GM12878 (cell line): ENCODE measurements around the gene SHOC2. TPM values are rescaled to one million over a fixed set of nuclear protein-coding genes. Genes with fewer than 3 reads are reported as not detected.

Experiments used
- ATAC-seq: fragments of 200-7000 bp; cut with Tn5 transposase; 3 replicates; pipeline ENCODE4 v1.9.1; 2020; ENCODE audit warnings: mild to moderate bottlenecking, moderate library complexity
- BruUV-seq: library from RNA; stranded (reverse); fragments of 400-500 nt; replicated peaks from 2 replicates; lab custom pipeline; 2021; lab: Mats Ljungman, UMichigan
- CTCF ChIA-PET: fragments of 300-600 bp; sonication (Branson Sonifier 250); formaldehyde crosslinking; extraction: SDS; loops from one replicate; lab custom pipeline; 2021; ENCODE audit warnings: inconsistent platforms; lab: Yijun Ruan, JAX
- POLR2A ChIA-PET: fragments of 350-600 bp; formaldehyde crosslinking; extraction: SDS; loops from one replicate; lab custom pipeline; 2021; ENCODE audit warnings: inconsistent platforms; lab: Charles Lee
- RAD21 ChIA-PET: fragments of 300-600 bp; sonication (Branson Sonifier 250); formaldehyde crosslinking; loops from one replicate; lab custom pipeline; 2023; ENCODE audit warnings: antibody characterized with exemption; ENCODE audit not compliant: unreplicated experiment; lab: Charles Lee
- SMC1A ChIA-PET: fragments of 300-600 bp; sonication (Branson Sonifier 250); formaldehyde crosslinking; loops from one replicate; lab custom pipeline; 2023; ENCODE audit not compliant: unreplicated experiment, uncharacterized antibody; lab: Charles Lee
- DNase-seq: peaks from one replicate; pipeline ENCODE4 v3.0.0-alpha.2; 2011; ENCODE audit warnings: low read depth, low spot score
- FAIRE-seq: peaks from 3 replicates; lab custom pipeline; 2011; peaks lifted over from hg19 to GRCh38; lab: Jason Lieb, UNC
- H2AFZ ChIP-seq: 2 replicates; pipeline ENCODE4 v1.6.0; 2011; ENCODE audit warnings: low read depth, low read length, control low read depth; ENCODE audit not compliant: control insufficient read depth
- H3K27ac ChIP-seq: 2 replicates; pipeline ENCODE4 v1.5.1; 2011; ENCODE audit warnings: control low read depth; ENCODE audit not compliant: control insufficient read depth, insufficient read depth
- H3K27me3 ChIP-seq, 2 experiments: replicated peaks in 1 of 2; 2 replicates each; pipeline versions ENCODE4 v1.6.0 to v1.6.1; 2011; ENCODE audit warnings: low read length in 1 of 2; ENCODE audit not compliant: control insufficient read depth in 2 of 2, insufficient read depth in 2 of 2
- H3K36me3 ChIP-seq, 2 experiments: 2 replicates each; pipeline ENCODE4 v1.5.1; 2011; ENCODE audit warnings: low read length in 1 of 2; ENCODE audit not compliant: control insufficient read depth in 2 of 2, insufficient read depth in 2 of 2
- H3K4me1 ChIP-seq: 2 replicates; pipeline ENCODE4 v1.6.1; 2011; ENCODE audit warnings: mild to moderate bottlenecking, low read length, moderate library complexity, mixed read lengths; ENCODE audit not compliant: control insufficient read depth, insufficient read depth
- H3K4me2 ChIP-seq: 2 replicates; pipeline ENCODE4 v1.6.0; 2011; ENCODE audit warnings: control low read depth; ENCODE audit not compliant: control insufficient read depth, insufficient read depth
- H3K4me3 ChIP-seq: fragments of 200-600 bp; sonication (generic); 2 replicates; pipeline ENCODE4 v1.5.1; 2016
- H3K79me2 ChIP-seq: 2 replicates; pipeline ENCODE4 v1.6.0; 2011; ENCODE audit warnings: low read length; ENCODE audit not compliant: control insufficient read depth, insufficient read depth
- H3K9ac ChIP-seq: 2 replicates; pipeline ENCODE4 v1.8.0; 2011; ENCODE audit warnings: low read length, control low read depth, mixed read lengths; ENCODE audit not compliant: control insufficient read depth, insufficient read depth
- H3K9me3 ChIP-seq: replicated peaks from 3 replicates; pipeline ENCODE4 v1.5.1; 2011; ENCODE audit warnings: mild to moderate bottlenecking, low read length; ENCODE audit not compliant: control insufficient read depth, insufficient read depth
- H4K20me1 ChIP-seq: 2 replicates; pipeline ENCODE4 v1.6.0; 2011; ENCODE audit not compliant: control insufficient read depth, insufficient read depth
- CBX5 ChIP-seq: sonication (generic); IDR thresholded peaks from 2 replicates; pipeline ENCODE4 v1.6.1; 2016; ENCODE audit warnings: low read depth, moderate library complexity, mild to moderate bottlenecking, inconsistent platforms
- E4F1 ChIP-seq: fragments of 450-650 bp; IDR thresholded peaks from 2 replicates; pipeline ENCODE4 v1.6.1; 2018; ENCODE audit warnings: borderline replicate concordance, mild to moderate bottlenecking; ENCODE audit not compliant: partially characterized antibody
- ELK1 ChIP-seq: IDR thresholded peaks from 2 replicates; pipeline ENCODE4 v1.6.1; 2012; ENCODE audit warnings: low read depth, low read length, improper control_type of control experiment
- IRF4 ChIP-seq: IDR thresholded peaks from 2 replicates; pipeline ENCODE4 v1.6.1; 2011; ENCODE audit warnings: low read depth, low read length
- MXI1 ChIP-seq: fragments of 150-350 bp; IDR thresholded peaks from 2 replicates; pipeline ENCODE4 v1.6.1; 2011; ENCODE audit warnings: low read depth, mild to moderate bottlenecking, inconsistent platforms, low read length, improper control_type of control experiment
- PAX5 ChIP-seq: IDR thresholded peaks from 2 replicates; pipeline ENCODE4 v1.6.1; 2011; ENCODE audit warnings: low read depth, low read length, borderline replicate concordance
- PAX8 ChIP-seq: fragments of 450-650 bp; IDR thresholded peaks from 2 replicates; pipeline ENCODE4 v1.6.1; 2017; ENCODE audit warnings: mild to moderate bottlenecking, moderate library complexity
- RAD21 ChIP-seq: IDR thresholded peaks from 2 replicates; pipeline ENCODE4 v1.6.1; 2011; ENCODE audit warnings: mild to moderate bottlenecking, low read depth, low read length, moderate library complexity; ENCODE audit not compliant: insufficient read depth
- RAD51 ChIP-seq: fragments of 450-650 bp; IDR thresholded peaks from 2 replicates; pipeline ENCODE4 v1.6.1; 2016; ENCODE audit warnings: moderate library complexity, mild to moderate bottlenecking, inconsistent platforms
- RB1 ChIP-seq: fragments of 450-650 bp; formaldehyde crosslinking; IDR thresholded peaks from 2 replicates; pipeline ENCODE4 v1.6.1; 2017; ENCODE audit warnings: mild to moderate bottlenecking, borderline replicate concordance
- STAT1 ChIP-seq: fragments of 450-650 bp; conservative IDR thresholded peaks from 2 replicates; pipeline ENCODE4 v1.6.1; 2014; ENCODE audit warnings: antibody characterized with exemption, mild to moderate bottlenecking
- WGBS: methylation state at CpG from one replicate; pipeline ENCODE4 v1.1.6; 2016; ENCODE audit warnings: low lambda C conversion rate; ENCODE audit not compliant: insufficient replicate concordance, insufficient coverage; ENCODE audit errors: missing lambda C conversion rate; 5-methylcytosine and 5-hydroxymethylcytosine counted together
- in situ Hi-C: fragments of 300-500 bp; cut with MboI; formaldehyde crosslinking; loops from 9 replicates; pipeline ENCODE4 v1.14.3; 2018; ENCODE audit warnings: mixed read lengths
- intact Hi-C: fragments of 100-400 bp; cut with micrococcal nuclease; formaldehyde crosslinking; loops from one replicate; pipeline ENCODE4 v1.14.2; 2022; ENCODE audit not compliant: unreplicated experiment
- polyA plus RNA-seq, 11 experiments: library from polyadenylated mRNA; depleted of rRNA in 4 of 11; unstranded in 6 of 11; stranded (reverse) in 5 of 11; fragments of >200 nt; fragmentation: Nextera tagmentation in 4 of 11; fragmentation: Illumina TruSeq in 1 of 11; extraction: Ambion mirVana in 4 of 11; extraction: Trizol in 1 of 11; gene quantifications; 1 replicate in 1 of 11; 2 replicates in 10 of 11; pipeline versions ENCODE4 v1.2.1 to v1.2.3, GENCODE V29; 2011 to 2016; ENCODE audit warnings: inconsistent platforms in 2 of 11, missing spikeins in 2 of 11, low read depth in 1 of 11
- total RNA-seq, 4 experiments: library from RNA; depleted of rRNA in 3 of 4; stranded (reverse); fragments of >200 nt in 3 of 4; fragmentation: Illumina TruSeq in 1 of 4; extraction: Trizol in 1 of 4; gene quantifications; 2 replicates each; pipeline versions ENCODE4 v1.2.1 to v1.2.3, GENCODE V29; 2013 to 2021

Gene SHOC2
- total and polyA plus RNA-seq, 10 of the 15 experiments (the other 5 are each of a cell fraction or from before 2014, with no cell fraction given) = 24.8 to 65.3 (median 42.6) TPM

GRCh38 chr10:110947061-110947595, 27.7 kb downstream of the SHOC2 start:
- SMC1A ChIA-PET = interaction anchor here (1.0 to 2.8 kb wide), 6 partner anchors 9 to 144 kb away, joined by 3 to 12 read pairs (median 4); no protein-coding TSS in a partner anchor

GRCh38 chr10:110951381-110951780, 32.0 kb downstream of the SHOC2 start:
- Histone ChIP-seq H3K36me3 (peaks cover 0 to 2% of the 10 kb centered on the region in 2 experiments; a peak in 3 of 4 replicates), H3K9ac (no peak overlapping the region), H3K4me2 (no peak overlapping the region), H3K79me2 (peaks cover 63% of the 10 kb centered on the region), H3K27ac (no peak overlapping the region), H3K4me1 (no peaks in the 10 kb centered on the region), H3K9me3 (peaks cover 13% of the 10 kb centered on the region), H4K20me1 (no peaks in the 10 kb centered on the region), H3K27me3 (no peaks in the 10 kb centered on the region), H2AFZ (no peak overlapping the region), H3K4me3 (no peak overlapping the region)
- DNase-seq (no peak), FAIRE-seq (no peak), ATAC-seq (no peak)
- intact Hi-C loops = no loop called here
- ChIA-PET RAD21 (no interaction called here), SMC1A (no interaction called here), CTCF (no interaction called here), POLR2A (no interaction called here)
- WGBS = 98% methylated on average over 4 of the region's 4 CpGs
- in situ Hi-C loops = no loop called here
- no TSS peak for BruUV-seq
- TF ChIP-seq RB1 = no peak
- TF ChIP-seq IRF4 = no peak
- TF ChIP-seq RAD21 = no peak
- TF ChIP-seq E4F1 = no peak
- no peak for TF ChIP-seq CBX5
- TF ChIP-seq MXI1 = no peak
- no peak for TF ChIP-seq RAD51
- no peak for TF ChIP-seq ELK1
- TF ChIP-seq PAX5 = no peak

More at GRCh38 chr10:110947061-110947595, 27.7 kb downstream of the SHOC2 start:
- no peak for ATAC-seq
- Histone ChIP-seq H3K9me3 (peaks cover 26% of the 10 kb centered on the region), H3K27me3 (no peaks in the 10 kb centered on the region), H3K27ac (no peak overlapping the region), H3K4me3 (no peak overlapping the region), H4K20me1 (peaks cover 2% of the 10 kb centered on the region; the same call in 1 of the 2 replicates), H3K79me2 (peaks cover 69% of the 10 kb centered on the region), H3K4me2 (no peak overlapping the region), H3K9ac (no peak overlapping the region), H3K36me3 (peaks cover 2 to 19% of the 10 kb centered on the region in 2 experiments; a peak in 3 of 4 replicates), H2AFZ (no peak overlapping the region), H3K4me1 (no peaks in the 10 kb centered on the region)
- WGBS = 70% methylated on average over 4 of the region's 4 CpGs
- BruUV-seq = no TSS peak
- FAIRE-seq = no peak
- POLR2A ChIA-PET = interaction anchor here (0.8 to 0.9 kb wide), 3 partner anchors 14 to 54 kb away, joined by 3 to 9 read pairs (median 3); partner anchors contain the start of gene SHOC2
- RAD21 ChIA-PET = interaction anchor here (1.9 kb wide), 1 partner anchor 19 kb away, joined by 4 read pairs; no protein-coding TSS in a partner anchor
- in situ Hi-C loops (no loop called here), intact Hi-C loops (no loop called here)
- DNase-seq = no peak
- no peak for TF ChIP-seq PAX8
- TF ChIP-seq STAT1 = no peak
- CTCF ChIA-PET = interaction anchor here (1.3 kb wide), 1 partner anchor 10 kb away, joined by 3 read pairs; no protein-coding TSS in a partner anchor
